NCI-H1436 (cell line): ENCODE data around the gene ALDH7A1.
"Not testable (repeated sequence)": the region's sequence is repeated elsewhere in the genome, so short reads cannot be mapped to it uniquely, and the experiment has no call there.

ENCODE experiments used
- DNase-seq: peaks from one replicate; lab custom pipeline; 2025; lab: John Stamatoyannopoulos, UW

ALDH7A1 gene

GRCh38 chr5:126594748-126595485 lies at the start of gene ALDH7A1:
Gene ALDH7A1 (minus strand): TSS chr5:126595219. CDS start chr5:126595198, 21 bp downstream.
- peak; percentile 66 for DNase-seq

GRCh38 chr5:126641387-126641786 lies 46.4 kb upstream of the ALDH7A1 start:
- no peak for DNase-seq

- DNase-seq, result no peak
Measured at GRCh38 chr5:126640866-126641265, 45.8 kb upstream of the ALDH7A1 start.

- no peak for DNase-seq
Measured at GRCh38 chr5:126636956-126637355, 41.9 kb upstream of the ALDH7A1 start.

DNA sequence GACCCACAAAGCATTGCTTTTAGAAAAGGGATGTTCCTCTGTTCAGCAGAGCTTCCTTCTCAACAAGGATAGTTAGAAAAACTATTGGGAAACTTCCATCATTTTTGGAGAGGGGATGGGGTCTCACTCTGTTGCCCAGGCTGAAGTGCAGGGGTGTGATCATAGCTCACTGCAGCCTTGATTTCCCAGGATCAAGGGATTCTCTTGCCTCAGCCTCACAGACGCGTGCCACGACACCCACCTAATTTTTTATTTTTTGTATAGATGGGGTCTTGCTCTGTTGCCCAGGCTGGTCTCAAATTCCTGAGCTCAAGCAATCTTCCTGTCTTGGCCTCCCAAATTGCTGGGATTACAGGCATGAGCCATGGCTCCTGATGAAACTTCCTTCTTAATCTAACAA lies 40.6 kb upstream of the ALDH7A1 start:
- no peak for DNase-seq

GRCh38 chr5:126633552-126633951 lies 38.5 kb upstream of the ALDH7A1 start:
- DNase-seq, result no peak

DNA sequence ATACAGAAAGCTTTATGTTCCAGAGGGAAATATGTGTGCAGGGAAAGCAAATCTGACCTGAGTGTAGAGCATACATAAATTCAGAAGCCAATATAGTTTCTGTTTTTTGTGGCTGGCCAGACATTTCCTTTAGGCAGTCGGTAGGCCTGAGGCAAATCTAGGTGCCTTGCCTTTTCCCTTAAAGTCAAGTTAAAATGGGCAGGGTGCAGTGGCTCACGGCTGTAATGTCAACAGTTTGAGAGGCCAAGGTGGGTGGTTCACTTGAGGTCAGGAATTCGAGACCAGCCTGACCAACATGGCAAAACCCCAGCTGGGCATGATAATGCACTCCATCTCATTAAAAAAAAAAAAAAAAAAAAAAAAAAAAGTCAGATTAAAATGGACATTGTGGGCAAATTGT lies 36.9 kb upstream of the ALDH7A1 start:
- no peak for DNase-seq

- DNase-seq, result no peak
Measured at GRCh38 chr5:126628102-126628501, 33.1 kb upstream of the ALDH7A1 start.

DNA sequence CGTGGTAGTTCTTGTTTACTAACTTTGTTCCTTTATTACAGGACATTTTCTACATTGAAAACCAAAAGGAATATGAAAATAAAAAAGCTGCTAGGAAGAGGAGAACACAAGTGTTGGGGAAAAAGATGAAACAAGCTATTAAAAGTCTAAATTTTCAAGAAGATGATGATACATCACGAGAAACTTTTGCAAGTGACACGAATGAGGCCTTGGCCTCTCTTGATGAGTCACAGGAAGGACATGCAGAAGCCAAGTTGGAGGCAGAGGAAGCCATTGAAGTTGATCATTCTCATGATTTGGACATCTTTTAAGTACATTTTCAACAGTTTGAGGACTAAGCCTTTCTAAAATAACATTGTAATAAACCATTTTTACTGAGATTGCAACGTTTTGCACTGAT lies 29.5 kb upstream of the ALDH7A1 start:
- no peak for DNase-seq

DNA sequence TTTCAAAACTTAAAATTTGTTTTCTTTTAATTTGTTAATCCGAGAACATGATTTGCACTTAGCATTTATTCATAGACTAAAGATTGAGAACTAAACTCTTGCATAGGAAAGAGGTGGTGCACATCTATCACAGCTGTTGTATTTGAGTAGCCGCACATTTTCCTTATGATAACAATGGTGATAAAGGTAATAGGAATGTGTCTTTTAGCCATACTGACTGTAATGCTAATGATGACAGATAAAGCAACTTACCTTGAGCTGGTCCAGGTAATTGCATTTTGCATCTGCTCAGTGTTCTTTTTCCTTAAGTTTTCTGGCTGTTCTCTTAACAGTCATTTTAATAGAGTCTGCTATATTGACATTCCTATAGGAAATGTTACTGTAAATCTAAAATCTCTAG lies 24.8 kb upstream of the ALDH7A1 start:
- no peak for DNase-seq

DNA sequence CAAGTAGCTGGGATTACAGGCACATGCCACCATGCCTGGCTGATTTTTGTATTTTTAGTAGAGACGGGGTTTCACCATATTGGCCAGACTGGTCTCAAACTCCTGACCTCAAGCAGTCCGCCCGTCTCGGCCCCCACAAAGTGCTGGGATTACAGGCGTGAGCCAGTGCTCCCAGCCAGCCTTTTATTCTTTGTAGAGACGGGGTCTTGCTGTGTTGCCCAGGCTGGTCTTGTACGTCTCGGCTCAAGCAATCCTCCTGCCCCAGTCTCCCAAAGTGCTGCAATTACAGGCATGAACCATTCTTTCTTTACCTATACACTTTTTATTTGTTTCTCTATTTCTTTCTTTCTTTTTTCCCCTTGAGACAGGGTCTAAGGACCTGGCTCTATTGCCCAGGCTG lies 22.6 kb upstream of the ALDH7A1 start:
- not testable (repeated sequence) for DNase-seq

- no peak for DNase-seq
Measured at GRCh38 chr5:126615286-126615685, 20.3 kb upstream of the ALDH7A1 start.

DNA sequence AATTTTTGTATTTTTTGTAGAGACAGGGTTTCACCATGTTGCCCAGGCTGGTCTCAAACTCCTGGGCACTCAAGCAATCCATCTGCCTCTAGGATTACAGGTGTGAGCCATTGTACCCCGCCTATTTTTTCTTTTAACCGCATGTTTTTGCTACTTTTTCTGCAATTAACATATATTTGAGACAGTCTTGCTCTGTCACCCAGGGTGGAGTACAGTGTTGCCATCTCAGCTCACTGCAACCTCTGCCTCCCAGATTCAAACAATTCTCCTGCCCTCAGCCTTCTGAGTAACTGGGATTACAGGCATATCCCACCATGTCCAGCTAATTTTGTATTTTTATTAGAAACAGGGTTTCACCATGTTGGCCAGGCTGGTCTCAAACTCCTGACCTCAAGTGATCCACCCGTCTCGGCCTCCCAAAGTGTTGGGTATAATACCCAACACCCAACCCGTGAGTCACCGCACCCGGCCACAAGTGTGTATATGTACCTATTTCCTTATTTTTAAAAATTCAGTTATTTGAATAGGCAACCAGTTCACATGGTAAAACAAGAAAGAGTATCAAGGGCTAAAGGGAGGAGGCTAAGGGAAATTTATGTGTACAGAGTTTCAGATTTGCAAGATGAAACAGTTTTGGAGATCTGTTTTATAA lies 19.0 kb upstream of the ALDH7A1 start:
- DNase-seq, result no peak

DNA sequence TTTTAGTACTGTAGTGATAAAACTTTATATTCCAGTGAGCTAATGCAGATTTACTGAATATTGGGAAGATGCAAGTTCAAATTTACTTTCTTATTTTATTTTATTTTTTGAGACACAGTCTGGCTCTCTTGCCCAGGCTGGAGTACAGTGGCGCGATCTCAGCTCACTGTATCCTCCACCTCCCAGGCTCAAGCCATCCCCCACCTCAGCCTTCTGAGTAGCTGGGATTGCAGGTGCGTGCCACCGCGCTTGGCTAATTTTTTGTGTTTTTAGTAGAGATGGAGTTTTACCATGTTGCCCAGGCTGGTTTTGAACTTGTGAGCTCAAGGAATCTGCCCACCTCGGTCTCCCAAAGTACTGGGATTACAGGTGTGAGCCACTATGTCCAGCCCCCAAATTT lies 15.6 kb upstream of the ALDH7A1 start:
- no peak for DNase-seq

GRCh38 chr5:126610160-126610559 lies 15.1 kb upstream of the ALDH7A1 start:
- DNase-seq, result no peak

- no peak for DNase-seq
Measured at GRCh38 chr5:126605525-126605924, 10.5 kb upstream of the ALDH7A1 start.

- DNase-seq, result no peak
Measured at GRCh38 chr5:126603402-126603991, 8.5 kb upstream of the ALDH7A1 start.

DNA sequence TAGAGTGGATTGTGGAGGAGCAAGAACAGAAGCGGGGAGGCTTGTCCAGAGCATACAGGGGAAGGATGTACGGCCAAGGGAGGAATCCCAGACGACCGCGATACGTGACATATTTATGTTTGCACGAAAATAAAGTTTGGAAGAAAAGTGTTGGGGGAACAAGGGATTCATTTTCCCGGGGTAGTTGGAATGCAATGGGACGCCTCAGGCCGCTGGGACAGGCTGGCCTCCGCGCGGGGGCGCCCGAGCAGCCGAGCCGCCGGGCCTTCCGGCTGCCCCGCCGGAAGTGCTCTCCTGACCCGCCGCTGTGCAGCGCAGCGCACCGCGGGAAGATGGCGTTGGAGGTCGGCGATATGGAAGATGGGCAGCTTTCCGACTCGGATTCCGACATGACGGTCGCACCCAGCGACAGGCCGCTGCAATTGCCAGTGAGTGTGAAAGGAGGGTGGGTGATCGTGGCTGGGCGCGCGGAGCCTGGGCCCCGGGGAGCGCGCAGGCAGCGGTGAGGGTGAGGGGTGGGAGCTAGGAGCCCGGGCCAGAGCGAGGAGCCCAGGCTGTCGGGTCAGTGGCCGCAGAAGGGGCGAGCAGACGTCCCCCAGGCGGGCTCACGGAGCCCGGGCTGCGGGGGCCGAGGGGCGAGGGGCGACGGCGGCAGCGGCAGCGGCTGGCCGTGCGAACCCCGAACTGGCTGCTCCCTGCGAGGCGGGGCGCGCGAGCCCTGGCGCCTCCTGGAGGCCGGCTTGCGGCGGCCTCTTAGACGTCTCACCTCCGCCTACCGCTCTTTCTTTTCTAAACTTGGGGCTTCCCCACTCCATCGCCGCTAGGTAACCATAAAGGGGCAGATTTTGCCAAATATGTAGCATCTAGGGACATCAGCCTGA lies 5.9 kb upstream of the ALDH7A1 start, which contains the start of gene PHAX:
Gene PHAX, plus strand, starts transcription at position 317 of the 881 bp plus-strand sequence. Its CDS starts 16 bp downstream, at position 333.
- peak; percentile 62 for DNase-seq

- not testable (repeated sequence) for DNase-seq
Measured at GRCh38 chr5:126599971-126600630, 5.1 kb upstream of the ALDH7A1 start.

DNA sequence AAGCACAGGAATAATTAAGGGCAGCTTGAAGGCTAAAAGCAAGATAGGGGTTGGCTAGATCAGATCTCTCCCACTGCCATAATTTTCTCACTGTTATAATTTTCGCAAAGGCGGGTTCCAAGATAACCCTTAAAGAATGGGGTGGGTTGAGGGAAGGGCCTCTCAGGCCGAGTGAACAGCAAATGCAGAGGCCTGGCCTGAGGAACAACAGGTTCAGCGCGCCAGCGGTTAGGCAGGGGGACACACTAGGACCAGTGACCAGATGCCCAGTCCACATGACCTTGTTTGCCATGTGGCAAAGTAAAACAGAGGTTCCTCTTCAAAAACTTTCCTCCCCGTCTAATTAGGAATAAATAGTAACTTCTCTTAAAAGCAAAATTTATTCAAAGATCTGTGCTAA lies 4.5 kb upstream of the ALDH7A1 start:
- DNase-seq, result no peak

DNA sequence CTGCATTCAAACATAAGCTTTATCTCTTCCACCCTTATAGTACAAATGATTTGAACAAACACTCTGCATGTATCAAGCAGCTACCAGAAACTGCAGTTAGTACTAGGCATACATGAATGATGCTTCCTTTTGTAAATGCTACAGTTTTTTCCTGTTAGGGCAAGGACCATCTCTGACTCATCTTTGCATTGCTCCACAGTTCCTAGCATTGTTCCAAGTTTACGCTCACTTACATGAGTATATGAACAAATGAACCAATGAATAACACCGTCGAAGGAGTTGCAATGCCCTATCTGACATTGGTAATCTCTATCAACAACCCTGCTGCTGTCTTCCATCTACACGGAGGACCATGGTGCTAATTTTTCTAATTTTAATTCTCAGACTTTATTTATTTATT lies 2.1 kb upstream of the ALDH7A1 start:
- DNase-seq, result no peak
